HUDEP-2 (cell line): ENCODE data around the gene TMEM121.

ENCODE experiments used
- DNase-seq, 76 experiments: peaks; one replicate each; lab custom pipeline; 2025; ENCODE audit not compliant: unreplicated experiment in 76 of 76; lab: John Stamatoyannopoulos, UW

The TMEM121 gene

GRCh38 chr14:105525861-105526775 lies at the start of gene TMEM121:
TSS of gene TMEM121 (plus strand) at chr14:105526583. CDS start at chr14:105528835, 2,252 bp downstream.
- peak in 1 of 76 experiments; percentile 7 for DNase-seq

DNA sequence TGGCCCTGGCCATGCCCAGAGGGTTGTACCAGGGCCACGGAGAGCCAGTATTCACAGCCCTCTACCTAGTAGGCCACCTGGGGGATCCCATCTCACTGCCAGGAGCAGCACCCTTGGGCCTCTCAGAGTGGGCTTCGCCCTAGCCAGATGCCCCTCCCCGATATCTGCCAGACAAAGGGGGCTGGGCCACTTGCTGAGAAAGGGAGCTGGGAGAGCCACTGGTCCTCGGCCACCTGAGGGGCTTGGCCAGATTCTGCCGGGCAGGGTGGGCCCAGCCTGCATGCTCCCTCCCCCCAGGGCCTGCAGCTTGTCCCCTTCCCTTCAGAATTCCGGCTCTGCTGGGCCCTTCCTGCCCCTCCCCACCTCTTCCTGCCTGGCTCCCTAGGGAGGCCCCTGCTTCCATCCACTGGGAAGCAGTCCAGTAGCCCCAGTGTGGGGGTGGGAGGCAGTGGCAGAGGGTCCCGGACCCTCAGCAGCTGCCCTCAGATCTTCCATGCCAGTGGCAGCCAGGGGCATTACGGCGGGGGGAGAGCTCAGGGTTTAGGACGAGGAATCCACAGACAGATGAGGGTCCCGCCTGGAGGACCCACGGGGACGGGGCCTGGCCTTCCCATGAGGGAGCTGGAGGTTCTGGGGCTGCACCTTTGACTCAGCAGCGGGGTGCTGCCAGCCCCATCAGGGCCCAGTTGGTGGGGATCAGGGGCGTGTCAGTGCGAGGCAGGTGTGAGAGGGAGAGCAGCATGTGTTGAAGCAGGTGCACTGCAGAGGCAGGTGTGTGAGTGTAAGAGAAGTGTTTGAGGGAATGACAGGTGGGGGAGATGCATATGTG lies 49.3 kb upstream of the TMEM121 start:
- DNase-seq, result no peak

GRCh38 chr14:105477660-105478397 lies 48.6 kb upstream of the TMEM121 start:
- DNase-seq, result peak in 22 of 76 experiments; percentile 9 to 55 (median 22)

- DNase-seq, result no peak
These were observed 47.8 kb upstream of the TMEM121 start for GRCh38 chr14:105478398-105479251.

DNA sequence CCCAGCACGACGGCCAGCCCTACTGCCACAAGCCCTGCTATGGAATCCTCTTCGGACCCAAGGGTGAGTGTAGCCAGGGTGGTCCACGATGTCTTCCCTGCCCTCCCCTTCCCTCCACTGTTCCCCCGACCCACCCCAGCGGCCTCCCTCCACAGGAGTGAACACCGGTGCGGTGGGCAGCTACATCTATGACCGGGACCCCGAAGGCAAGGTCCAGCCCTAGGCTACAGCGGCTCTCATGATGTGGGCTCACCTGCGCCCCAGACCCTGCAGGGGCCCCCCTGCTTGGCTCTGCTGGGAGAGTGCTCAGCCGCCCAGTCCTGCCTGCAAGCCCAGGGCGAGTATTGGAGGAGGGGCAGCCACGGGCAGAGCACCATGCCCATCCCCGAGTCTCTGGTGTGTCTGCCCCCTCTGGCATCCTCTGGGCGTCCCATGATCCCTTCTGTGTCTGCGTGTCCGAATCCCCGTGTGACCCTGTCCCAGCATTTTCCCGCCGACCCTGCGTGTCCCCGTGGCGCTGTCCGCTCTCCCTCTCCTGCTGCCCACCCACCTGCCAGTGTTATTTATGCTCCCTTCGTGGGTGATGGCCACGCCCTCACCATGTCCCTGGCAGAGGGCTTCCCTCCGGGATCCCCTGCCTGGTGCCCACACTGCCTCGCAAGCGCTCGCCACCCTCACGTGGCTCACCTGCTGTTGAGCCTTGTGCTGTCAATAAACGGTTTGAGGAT lies 46.8 kb upstream of the TMEM121 start:
- no peak for DNase-seq

DNA sequence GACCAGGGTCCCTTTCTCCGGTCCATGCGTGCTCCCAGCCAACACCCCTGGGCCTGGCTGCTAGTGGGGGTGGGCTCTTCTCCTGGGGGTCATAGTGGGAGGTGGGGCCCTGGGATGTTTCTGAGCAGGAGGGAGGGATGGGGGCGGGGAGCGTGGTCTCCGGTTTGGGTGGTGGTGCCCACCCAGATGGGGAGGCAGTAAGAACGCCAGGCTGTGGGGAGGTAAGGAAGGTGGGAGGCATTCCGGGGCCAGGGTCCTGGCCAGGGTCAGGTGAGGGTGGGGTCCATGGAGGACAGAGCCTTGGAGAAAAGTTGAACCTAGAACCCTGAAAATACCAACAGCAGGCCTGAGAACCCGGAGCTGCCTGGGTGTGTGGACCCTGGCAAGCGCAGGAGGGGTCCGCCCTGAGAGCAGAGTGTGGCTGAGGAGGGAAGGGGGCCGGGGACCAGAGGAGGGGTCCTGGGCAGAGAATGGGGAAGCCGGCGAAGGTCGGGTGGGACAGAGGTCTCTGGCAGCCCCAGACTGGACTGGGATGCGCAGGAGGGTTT lies 46.1 kb upstream of the TMEM121 start:
- no peak for DNase-seq

- peak in 72 of 76 experiments; percentile 6 to 97 (median 76) for DNase-seq
These were observed 45.3 kb upstream of the TMEM121 start for GRCh38 chr14:105480807-105481801.

DNA sequence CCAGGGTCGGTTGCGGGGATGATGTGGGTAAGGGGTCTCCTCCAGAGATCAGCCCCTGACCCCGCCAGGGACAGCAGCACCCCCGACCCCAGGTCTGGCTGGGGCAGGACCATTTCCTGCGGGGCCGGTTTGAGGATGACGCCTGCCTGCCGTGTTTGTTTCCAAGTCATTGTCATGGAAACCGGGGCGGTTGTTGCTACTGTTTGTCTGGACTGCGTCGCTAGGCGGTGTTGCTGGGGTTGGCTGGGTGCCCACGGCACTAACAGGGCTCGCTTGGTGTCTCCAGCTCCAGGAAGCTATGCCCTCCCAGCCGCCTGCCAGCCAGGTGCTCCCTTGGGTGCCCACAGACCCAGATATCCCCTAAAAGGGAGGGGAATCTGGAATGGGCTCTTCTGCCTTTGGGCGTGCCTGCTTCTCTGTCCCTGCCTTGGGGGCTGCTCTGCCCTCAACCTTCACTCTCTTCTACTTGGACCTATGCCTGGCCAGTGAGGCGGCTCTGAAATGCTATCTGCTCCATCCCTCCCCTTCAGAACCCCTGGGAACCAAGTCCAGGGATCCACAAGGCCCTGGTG lies 44.4 kb upstream of the TMEM121 start:
- DNase-seq, result peak in 75 of 76 experiments; percentile 4 to 96 (median 89)

GRCh38 chr14:105482486-105483110 lies 43.8 kb upstream of the TMEM121 start:
- DNase-seq, result no peak

GRCh38 chr14:105483300-105484068 lies 42.9 kb upstream of the TMEM121 start:
- no peak for DNase-seq

GRCh38 chr14:105484069-105484996 lies 42.0 kb upstream of the TMEM121 start:
- DNase-seq, result no peak

DNA sequence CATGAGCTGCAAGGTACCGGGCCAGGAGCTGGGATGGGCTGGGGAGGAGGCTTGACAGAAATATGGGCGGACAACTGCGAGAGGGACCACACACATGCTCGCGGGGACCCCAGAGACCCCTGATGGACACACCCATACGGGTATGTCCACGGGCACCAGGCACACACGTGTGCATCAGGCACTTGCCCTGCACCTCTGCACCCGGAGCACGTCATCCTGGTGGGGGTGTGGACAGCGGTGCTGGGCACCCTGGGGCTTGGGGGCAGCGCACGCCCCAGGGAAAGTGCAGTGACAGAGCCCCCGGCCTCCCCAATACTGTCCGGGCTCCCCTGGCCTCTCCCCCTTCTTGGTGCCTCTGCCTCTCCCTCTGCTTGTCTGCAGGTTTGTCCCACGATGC lies 41.4 kb upstream of the TMEM121 start:
- no peak for DNase-seq

- DNase-seq, result peak in 73 of 76 experiments; percentile 10 to 85 (median 67)
These were observed 40.6 kb upstream of the TMEM121 start for GRCh38 chr14:105485739-105486162.

DNA sequence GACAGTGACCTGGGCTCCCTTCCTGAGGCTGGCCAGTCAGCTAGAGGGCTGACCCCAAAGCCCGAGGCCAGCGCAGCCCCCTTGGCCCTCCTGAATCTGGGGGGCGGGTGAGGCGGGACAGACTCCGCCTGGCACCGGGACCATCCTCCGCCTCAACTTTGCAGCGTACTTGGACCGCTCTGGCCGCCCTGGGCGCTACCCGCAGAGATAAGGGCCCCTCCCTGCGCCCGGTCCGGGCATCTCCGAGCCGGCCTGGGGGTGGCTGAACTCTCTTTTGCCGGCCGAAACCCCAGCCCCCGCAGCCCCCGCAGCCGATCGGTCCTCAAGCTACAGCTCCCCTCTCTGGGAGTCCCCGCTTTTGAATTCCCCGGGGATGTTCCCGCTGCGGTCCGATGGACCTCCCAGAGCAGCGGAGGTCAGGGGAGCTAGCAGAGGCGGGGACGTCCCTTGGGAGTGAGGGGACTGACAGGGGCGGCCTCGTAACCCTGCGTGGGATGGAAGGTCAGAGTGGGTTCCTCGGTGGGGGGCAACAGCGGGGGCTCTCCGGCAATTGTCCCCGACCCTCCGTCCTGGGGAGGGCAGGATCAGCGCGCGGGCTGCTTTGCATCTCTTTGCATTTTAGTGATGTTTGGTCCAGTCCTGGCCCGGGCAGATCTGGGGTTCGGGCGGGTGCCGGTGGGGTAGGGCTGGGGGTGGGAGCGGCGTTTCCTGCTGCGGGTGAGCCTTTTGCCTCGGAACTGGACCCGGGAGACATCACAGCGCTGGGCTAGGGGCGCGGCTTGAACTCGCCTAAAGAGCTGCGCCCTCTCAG lies 40.0 kb upstream of the TMEM121 start, which contains the start of gene CRIP1:
CRIP1 (plus strand) TSS at position 724 of the 811 bp plus-strand sequence. CDS start 374 bp downstream, outside the sequence.
- DNase-seq, result peak in 36 of 76 experiments; percentile 25 to 83 (median 52)
